HepG2 (cell line): Measurements from ENCODE around the gene RIN3. TPM values are rescaled to one million over a fixed set of nuclear protein-coding genes. Genes with fewer than 3 reads are reported as not detected.

Experiments used
- ATRX ChIP-seq: sonication (generic); formaldehyde crosslinking; IDR thresholded peaks from 2 replicates; pipeline ENCODE4 v1.4.0; 2020; ENCODE audit warnings: missing genetic modification reagents, borderline replicate concordance
- EP300 ChIP-seq, 3 experiments: sonication (generic) in 1 of 3; formaldehyde crosslinking in 1 of 3; IDR thresholded peaks; 2 replicates each; pipeline versions ENCODE4 v1.5.1 to v1.6.1; 2011 to 2020; ENCODE audit warnings: low read depth in 2 of 3, low read length in 2 of 3, borderline replicate concordance in 1 of 3, improper control_type of control experiment in 1 of 3, mild to moderate bottlenecking in 1 of 3, missing genetic modification reagents in 1 of 3, moderate library complexity in 1 of 3
- ETV5 ChIP-seq: IDR thresholded peaks from 2 replicates; pipeline ENCODE4 v1.6.1; 2018; ENCODE audit warnings: missing biosample characterization, missing genetic modification reagents, inconsistent platforms, borderline replicate concordance
- FOXJ3 ChIP-seq: sonication (generic); formaldehyde crosslinking; IDR thresholded peaks from 2 replicates; pipeline ENCODE4 v1.4.0; 2020; ENCODE audit warnings: missing genetic modification reagents, mild to moderate bottlenecking, borderline replicate concordance
- HDAC2 ChIP-seq: sonication (generic); formaldehyde crosslinking; IDR thresholded peaks from 2 replicates; pipeline ENCODE4 v1.4.0; 2020; ENCODE audit warnings: missing genetic modification reagents
- HOXD1 ChIP-seq: sonication (generic); formaldehyde crosslinking; IDR thresholded peaks from 2 replicates; pipeline ENCODE4 v1.5.0; 2020; ENCODE audit warnings: missing genetic modification reagents
- MEIS2 ChIP-seq: sonication (generic); formaldehyde crosslinking; IDR thresholded peaks from 2 replicates; pipeline ENCODE4 v1.9.0; 2021; ENCODE audit warnings: mild to moderate bottlenecking, missing genetic modification reagents
- MTA1 ChIP-seq: sonication (generic); formaldehyde crosslinking; IDR thresholded peaks from 2 replicates; pipeline ENCODE4 v1.4.0; 2020; ENCODE audit warnings: missing genetic modification reagents, mild to moderate bottlenecking, borderline replicate concordance
- MXI1 ChIP-seq: IDR thresholded peaks from 3 replicates; pipeline ENCODE4 v1.6.1; 2012; ENCODE audit warnings: low read depth, low read length, inconsistent platforms, borderline replicate concordance
- NONO ChIP-seq, 2 experiments: fragments of 450-650 bp in 1 of 2; sonication (generic) in 1 of 2; formaldehyde crosslinking in 1 of 2; IDR thresholded peaks in 1 of 2; conservative IDR thresholded peaks in 1 of 2; 2 replicates each; pipeline versions ENCODE4 v1.6.1 to v1.8.0; 2017 to 2022; ENCODE audit warnings: mild to moderate bottlenecking in 1 of 2, missing genetic modification reagents in 1 of 2, moderate library complexity in 1 of 2
- NR2F6 ChIP-seq, 2 experiments: IDR thresholded peaks; 2 replicates each; pipeline ENCODE4 v1.6.1; 2016; ENCODE audit warnings: antibody characterized with exemption in 1 of 2, mild to moderate bottlenecking in 1 of 2
- PAXIP1 ChIP-seq: sonication (generic); formaldehyde crosslinking; conservative IDR thresholded peaks from 2 replicates; pipeline ENCODE4 v1.4.0; 2020; ENCODE audit warnings: mild to moderate bottlenecking, missing genetic modification reagents, moderate library complexity
- PHF5A ChIP-seq: IDR thresholded peaks from one replicate; pipeline ENCODE4 v1.6.1; 2018; ENCODE audit warnings: low read depth, missing genetic modification reagents; ENCODE audit not compliant: unreplicated experiment
- SMAD1 ChIP-seq: sonication (generic); formaldehyde crosslinking; IDR thresholded peaks from 2 replicates; pipeline ENCODE4 v1.4.0; 2020; ENCODE audit warnings: missing genetic modification reagents, low read depth, mild to moderate bottlenecking, borderline replicate concordance
- TCF7 ChIP-seq: sonication (generic); IDR thresholded peaks from 2 replicates; pipeline ENCODE4 v1.6.1; 2016; ENCODE audit warnings: antibody characterized with exemption, low read depth
- ZBTB38 ChIP-seq: sonication (generic); formaldehyde crosslinking; IDR thresholded peaks from 2 replicates; pipeline ENCODE4 v1.5.1; 2020; ENCODE audit warnings: mild to moderate bottlenecking, missing genetic modification reagents
- ZMAT3 ChIP-seq: sonication (generic); formaldehyde crosslinking; conservative IDR thresholded peaks from 2 replicates; pipeline ENCODE4 v1.7.0; 2021; ENCODE audit warnings: missing genetic modification reagents
- ZNF773 ChIP-seq: sonication (generic); formaldehyde crosslinking; IDR thresholded peaks from 2 replicates; pipeline ENCODE4 v1.4.0; 2020; ENCODE audit warnings: missing genetic modification reagents, borderline replicate concordance
- polyA plus RNA-seq, 8 experiments: library from polyadenylated mRNA; depleted of rRNA in 3 of 8; stranded (reverse) in 7 of 8; unstranded in 1 of 8; fragments of >200 nt; fragmentation: Illumina TruSeq in 4 of 8; extraction: Trizol in 4 of 8; gene quantifications; 2 replicates each; pipeline versions ENCODE4 v1.2.1 to v1.2.3, GENCODE V29; 2011 to 2016; ENCODE audit warnings: low read depth in 4 of 8, missing spikeins in 1 of 8, mixed read lengths in 1 of 8; ENCODE audit not compliant: insufficient read depth in 1 of 8
- total RNA-seq, 5 experiments: library from RNA; depleted of rRNA; stranded (reverse); fragments of >200 nt; fragmentation: Illumina TruSeq; extraction: Trizol; gene quantifications; 2 replicates each; pipeline ENCODE4 v1.2.3, GENCODE V29; 2016; ENCODE audit warnings: low read depth in 1 of 5
- TF ChIP-seq, protein P1 (sequence below): sonication (generic); IDR thresholded peaks from 2 replicates; pipeline ENCODE4 v1.6.1; 2016; ENCODE audit warnings: low read depth, borderline replicate concordance

The RIN3 gene
- total and polyA plus RNA-seq, 2 of the 13 experiments (the other 11 are each of a cell fraction or from before 2014, with no cell fraction given) = 2.3 to 3.6 TPM

GRCh38 chr14:92724516-92725340 lies 211.1 kb downstream of the RIN3 start (continued):
- TF ChIP-seq, protein P1, sequence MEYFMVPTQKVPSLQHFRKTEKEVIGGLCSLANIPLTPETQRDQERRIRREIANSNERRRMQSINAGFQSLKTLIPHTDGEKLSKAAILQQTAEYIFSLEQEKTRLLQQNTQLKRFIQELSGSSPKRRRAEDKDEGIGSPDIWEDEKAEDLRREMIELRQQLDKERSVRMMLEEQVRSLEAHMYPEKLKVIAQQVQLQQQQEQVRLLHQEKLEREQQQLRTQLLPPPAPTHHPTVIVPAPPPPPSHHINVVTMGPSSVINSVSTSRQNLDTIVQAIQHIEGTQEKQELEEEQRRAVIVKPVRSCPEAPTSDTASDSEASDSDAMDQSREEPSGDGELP = peak; percentile 85
- TF ChIP-seq ZNF773 (CRISPR knock-in tag) = no peak
- peak; percentile 17; the same call in 1 of the 3 replicates for TF ChIP-seq MXI1
- TF ChIP-seq HOXD1 (CRISPR knock-in tag) = no peak
- TF ChIP-seq PAXIP1 (CRISPR knock-in tag) = peak; percentile 52
- 0 out of 2 replicates have a peak, but pooled peaks have one; percentile 32 for TF ChIP-seq MTA1 (CRISPR knock-in tag)
- peak; percentile 17; the same call in 1 of the 2 replicates for TF ChIP-seq ETV5 (CRISPR knock-in tag)
- TF ChIP-seq NONO (IDR thresholded peaks at IDR 0.05) = no peak
- TF ChIP-seq NONO (CRISPR knock-in tag; conservative IDR thresholded peaks at IDR 0.05) = no peak
- TF ChIP-seq NR2F6 (IDR thresholded peaks at IDR 0.05) = peak; percentile 46; the same call in 1 of the 2 replicates
- peak; percentile 43; the same call in 1 of the 2 replicates for TF ChIP-seq NR2F6 (CRISPR knock-in tag; IDR thresholded peaks at IDR 0.05)
- peak; percentile 26; the same call in 1 of the 2 replicates for TF ChIP-seq FOXJ3 (CRISPR knock-in tag)
- 0 out of 2 replicates have a peak, but pooled peaks have one; percentile 47 for TF ChIP-seq MEIS2
- TF ChIP-seq EP300 (IDR thresholded peaks at IDR 0.05; ENCODE audit: low read depth in 2 of 2, low read length in 2 of 2) = peak in 1 of 2 experiments; percentile 54; a peak in 2 of 4 replicates
- no peak for TF ChIP-seq EP300 (CRISPR knock-in tag; IDR thresholded peaks at IDR 0.05; ENCODE audit: borderline replicate concordance)
- TF ChIP-seq SMAD1 = 0 out of 2 replicates have a peak, but pooled peaks have one; percentile 37
- TF ChIP-seq ZMAT3 = no peak
- TF ChIP-seq HDAC2 = 0 out of 2 replicates have a peak, but pooled peaks have one; percentile 20
- TF ChIP-seq ZBTB38 (CRISPR knock-in tag) = peak; percentile 38; the same call in 1 of the 2 replicates
- TF ChIP-seq ATRX (CRISPR knock-in tag) = no peak
- TF ChIP-seq TCF7 = peak; percentile 60
- no peak for TF ChIP-seq PHF5A (CRISPR knock-in tag)
